Keratinocyte (primary cell): Measurements from ENCODE around the gene USH2A. TPM values are rescaled to one million over a fixed set of nuclear protein-coding genes. Genes with fewer than 3 reads are reported as not detected.

Source experiments
- DNase-seq: peaks from one replicate; pipeline ENCODE4 v3.0.0-alpha.2; 2011; ENCODE audit warnings: low read depth, missing footprints, low spot score
- FAIRE-seq: peaks from 2 replicates; lab custom pipeline; 2011; peaks lifted over from hg19 to GRCh38; lab: Jason Lieb, UNC
- H2AFZ ChIP-seq: 2 replicates; pipeline ENCODE4 v1.6.0; 2012; ENCODE audit warnings: low read length, control low read depth, inconsistent platforms; ENCODE audit not compliant: control insufficient read depth
- H3K27ac ChIP-seq: 2 replicates; pipeline ENCODE4 v1.5.1; 2011; ENCODE audit warnings: low read length; ENCODE audit not compliant: control insufficient read depth, insufficient read depth
- H3K27me3 ChIP-seq: 3 replicates; pipeline ENCODE4 v1.6.0; 2011; ENCODE audit warnings: low read length; ENCODE audit not compliant: control insufficient read depth, insufficient read depth; ENCODE audit errors: extremely low read depth
- H3K36me3 ChIP-seq, 2 experiments: 2 replicates in 1 of 2; 3 replicates in 1 of 2; pipeline ENCODE4 v1.5.1; 2011; ENCODE audit warnings: low read length in 2 of 2, mild to moderate bottlenecking in 1 of 2; ENCODE audit not compliant: control insufficient read depth in 2 of 2, insufficient read depth in 2 of 2; ENCODE audit errors: extremely low read depth in 1 of 2
- H3K4me1 ChIP-seq: 3 replicates; pipeline ENCODE4 v1.5.1; 2011; ENCODE audit warnings: low read length; ENCODE audit not compliant: control insufficient read depth, insufficient read depth; ENCODE audit errors: extremely low read depth
- H3K4me2 ChIP-seq: 3 replicates; pipeline ENCODE4 v1.6.0; 2011; ENCODE audit warnings: low read depth, low read length; ENCODE audit not compliant: control insufficient read depth, insufficient read depth; ENCODE audit errors: extremely low read depth
- H3K4me3 ChIP-seq, 3 experiments: fragments of 200-600 bp in 1 of 3; sonication (generic) in 1 of 3; 2 replicates in 2 of 3; 3 replicates in 1 of 3; pipeline ENCODE4 v1.5.1; 2011 to 2016; ENCODE audit warnings: low read length in 3 of 3, mild to moderate bottlenecking in 3 of 3, control low read depth in 2 of 3, inconsistent platforms in 1 of 3, low read depth in 1 of 3, mixed read lengths in 1 of 3, mixed run types in 1 of 3, moderate library complexity in 1 of 3; ENCODE audit not compliant: control insufficient read depth in 2 of 3, insufficient read depth in 2 of 3; ENCODE audit errors: extremely low read depth in 1 of 3
- H3K79me2 ChIP-seq: 2 replicates; pipeline ENCODE4 v1.6.0; 2012; ENCODE audit warnings: low read length; ENCODE audit not compliant: control insufficient read depth, insufficient read depth
- H3K9ac ChIP-seq: 3 replicates; pipeline ENCODE4 v1.6.0; 2011; ENCODE audit warnings: low read length; ENCODE audit not compliant: control insufficient read depth, insufficient read depth; ENCODE audit errors: extremely low read depth
- H3K9me1 ChIP-seq: 3 replicates; pipeline ENCODE4 v1.6.0; 2011; ENCODE audit warnings: low read length; ENCODE audit not compliant: control insufficient read depth, insufficient read depth; ENCODE audit errors: extremely low read depth
- H3K9me3 ChIP-seq: 2 replicates; pipeline ENCODE4 v1.5.1; 2012; ENCODE audit warnings: low read depth, low read length; ENCODE audit not compliant: control insufficient read depth
- H4K20me1 ChIP-seq: 3 replicates; pipeline ENCODE4 v1.6.0; 2011; ENCODE audit warnings: low read length; ENCODE audit not compliant: control insufficient read depth, insufficient read depth; ENCODE audit errors: extremely low read depth
- CTCF ChIP-seq, 3 experiments: IDR thresholded peaks in 1 of 3; conservative IDR thresholded peaks in 1 of 3; optimal IDR thresholded peaks in 1 of 3; 2 replicates in 2 of 3; 3 replicates in 1 of 3; pipeline versions ENCODE3 to v1.5.1; 2011; ENCODE audit warnings: low read length in 3 of 3, mild to moderate bottlenecking in 3 of 3, moderate library complexity in 2 of 3, control low read depth in 1 of 3, inconsistent platforms in 1 of 3; ENCODE audit not compliant: insufficient read depth in 2 of 3; ENCODE audit errors: extremely low read depth in 1 of 3
- EZH2 ChIP-seq: IDR thresholded peaks from one replicate; pipeline ENCODE4 v1.6.1; 2012; ENCODE audit warnings: inconsistent platforms, mild to moderate bottlenecking, low read length, moderate library complexity
- dilution Hi-C: fragments of 300-500 bp; cut with MboI; formaldehyde crosslinking; loops from one replicate; pipeline ENCODE4 v1.7.0; 2020; ENCODE audit warnings: low sequenced_read_pairs; ENCODE audit not compliant: extremely low pct_ligation_motif_present
- polyA plus RNA-seq, 5 experiments: library from polyadenylated mRNA; depleted of rRNA in 3 of 5; stranded (reverse) in 3 of 5; stranded (forward) in 1 of 5; unstranded in 1 of 5; fragments of >200 nt; gene quantifications; 1 replicate in 1 of 5; 2 replicates in 3 of 5; 3 replicates in 1 of 5; pipeline versions ENCODE4 v1.2.1 to v1.2.3, GENCODE V29; 2011 to 2012; ENCODE audit warnings: missing spikeins in 2 of 5, low read depth in 1 of 5, low replicate concordance in 1 of 5

The USH2A gene
- polyA plus RNA-seq, 1 donor (not counting 4 experiments of a cell fraction or from before 2014, with no cell fraction given) = not detected

GRCh38 chr1:216081445-216081844 is 341.8 kb downstream of the USH2A start:
- FAIRE-seq (no peak), DNase-seq (no peak)
- H3K9ac ChIP-seq = no peak overlapping the region
- H3K27ac ChIP-seq = no peak overlapping the region
- dilution Hi-C loops = no loop called here
- H3K27me3 ChIP-seq = no peaks in the 10 kb centered on the region
- no peak overlapping the region for H3K4me3 ChIP-seq
- TF ChIP-seq EZH2 (no peak), CTCF (optimal IDR thresholded peaks at IDR 0.05 in 1 of 3, IDR thresholded peaks at IDR 0.05 in 1 of 3, conservative IDR thresholded peaks at IDR 0.05 in 1 of 3; ENCODE audit: extremely low read depth in 1 of 3, insufficient read depth in 2 of 3, low read length in 3 of 3) (no peak)
- H4K20me1 ChIP-seq = no peaks in the 10 kb centered on the region
- H3K4me2 ChIP-seq = no peak overlapping the region
- no peaks in the 10 kb centered on the region for H3K9me3 ChIP-seq
- H3K79me2 ChIP-seq = no peaks in the 10 kb centered on the region
- no peaks in the 10 kb centered on the region for H3K4me1 ChIP-seq
- no peak overlapping the region for H2AFZ ChIP-seq
- H3K36me3 ChIP-seq = no peaks in the 10 kb centered on the region
- no peaks in the 10 kb centered on the region for H3K9me1 ChIP-seq

- H2AFZ ChIP-seq = no peak overlapping the region
- H4K20me1 ChIP-seq = no peaks in the 10 kb centered on the region
- dilution Hi-C loops = no loop called here
- FAIRE-seq (no peak), DNase-seq (no peak)
- no peaks in the 10 kb centered on the region for H3K36me3 ChIP-seq
- H3K79me2 ChIP-seq = no peaks in the 10 kb centered on the region
- H3K27me3 ChIP-seq = no peaks in the 10 kb centered on the region
- TF ChIP-seq EZH2 = no peak
- no peak for TF ChIP-seq CTCF (optimal IDR thresholded peaks at IDR 0.05 in 1 of 3, IDR thresholded peaks at IDR 0.05 in 1 of 3, conservative IDR thresholded peaks at IDR 0.05 in 1 of 3; ENCODE audit: extremely low read depth in 1 of 3, insufficient read depth in 2 of 3, low read length in 3 of 3)
- H3K4me1 ChIP-seq = no peaks in the 10 kb centered on the region
- H3K4me2 ChIP-seq = no peak overlapping the region
- no peaks in the 10 kb centered on the region for H3K9me3 ChIP-seq
- no peak overlapping the region for H3K4me3 ChIP-seq
- no peaks in the 10 kb centered on the region for H3K9me1 ChIP-seq
- no peak overlapping the region for H3K27ac ChIP-seq
- no peak overlapping the region for H3K9ac ChIP-seq
Measured at GRCh38 chr1:216076751-216077150, 346.5 kb downstream of the USH2A start.
